Colonic mucosa (tissue), 4 donors: ENCODE results near the gene NFE2L3. TPM values are rescaled to one million over a fixed set of nuclear protein-coding genes. Genes with fewer than 3 reads are reported as not detected.

Experiments used
- DNase-seq: peaks from one replicate; pipeline ENCODE4 v3.0.0-alpha.2; 2020
- H3K27ac ChIP-seq: fragments of 200-600 bp; one replicate; pipeline ENCODE4 v1.8.0; 2021
- H3K27me3 ChIP-seq: fragments of 200-600 bp; one replicate; pipeline ENCODE4 v1.8.0; 2021
- H3K36me3 ChIP-seq: fragments of 200-600 bp; one replicate; pipeline ENCODE4 v1.8.0; 2021
- H3K4me1 ChIP-seq: fragments of 200-600 bp; one replicate; pipeline ENCODE4 v1.8.0; 2021; ENCODE audit warnings: mild to moderate bottlenecking
- H3K4me3 ChIP-seq: fragments of 200-600 bp; one replicate; pipeline ENCODE4 v1.8.0; 2021
- H3K9ac ChIP-seq, 2 donors: one replicate each; pipeline ENCODE4 v1.7.0; 2013; ENCODE audit warnings: control low read depth in 2 of 2, low read depth in 2 of 2, low read length in 2 of 2
- H3K9me3 ChIP-seq: fragments of 200-600 bp; one replicate; pipeline ENCODE4 v1.8.0; 2021
- intact Hi-C: fragments of 100-400 bp; cut with DNase I; formaldehyde crosslinking; loops from one replicate; pipeline ENCODE4 v1.14.1; 2022
- total RNA-seq, 2 donors: library from RNA; stranded (reverse); fragmentation: NEBNext Ultra II Directional in 1 of 2; extraction: Animal tissue kit (Norgen Biotek cat#: 25700) in 1 of 2; gene quantifications; one replicate each; pipeline ENCODE4 v1.2.1, GENCODE V29; 2021
- TF ChIP-seq, protein P1 (sequence below): fragments of 200-600 bp; IDR thresholded peaks from one replicate; pipeline ENCODE4 v1.8.0; 2022; ENCODE audit warnings: antibody characterized with exemption, mild to moderate bottlenecking
- donor health status: healthy.
- donor health status: DM: no; HTN: no; CAD: no.
- donor health status: DM: no; HTN: no; CAD: no.

NFE2L3 gene
- total RNA-seq, 2 donors from 2014 or later, result 12.0 to 13.0 TPM

- H3K27ac ChIP-seq, result no peak overlapping the region
- no peak overlapping the region for H3K9ac ChIP-seq
- H3K4me3 ChIP-seq, result no peak overlapping the region
- no peaks in the 10 kb centered on the region for H3K4me1 ChIP-seq
- no peak for DNase-seq
- TF ChIP-seq, protein P1, sequence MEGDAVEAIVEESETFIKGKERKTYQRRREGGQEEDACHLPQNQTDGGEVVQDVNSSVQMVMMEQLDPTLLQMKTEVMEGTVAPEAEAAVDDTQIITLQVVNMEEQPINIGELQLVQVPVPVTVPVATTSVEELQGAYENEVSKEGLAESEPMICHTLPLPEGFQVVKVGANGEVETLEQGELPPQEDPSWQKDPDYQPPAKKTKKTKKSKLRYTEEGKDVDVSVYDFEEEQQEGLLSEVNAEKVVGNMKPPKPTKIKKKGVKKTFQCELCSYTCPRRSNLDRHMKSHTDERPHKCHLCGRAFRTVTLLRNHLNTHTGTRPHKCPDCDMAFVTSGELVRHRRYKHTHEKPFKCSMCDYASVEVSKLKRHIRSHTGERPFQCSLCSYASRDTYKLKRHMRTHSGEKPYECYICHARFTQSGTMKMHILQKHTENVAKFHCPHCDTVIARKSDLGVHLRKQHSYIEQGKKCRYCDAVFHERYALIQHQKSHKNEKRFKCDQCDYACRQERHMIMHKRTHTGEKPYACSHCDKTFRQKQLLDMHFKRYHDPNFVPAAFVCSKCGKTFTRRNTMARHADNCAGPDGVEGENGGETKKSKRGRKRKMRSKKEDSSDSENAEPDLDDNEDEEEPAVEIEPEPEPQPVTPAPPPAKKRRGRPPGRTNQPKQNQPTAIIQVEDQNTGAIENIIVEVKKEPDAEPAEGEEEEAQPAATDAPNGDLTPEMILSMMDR, result no peak
- no peaks in the 10 kb centered on the region for H3K9me3 ChIP-seq
- H3K27me3 ChIP-seq, result no peaks in the 10 kb centered on the region
- intact Hi-C loops, result no loop called here
- H3K36me3 ChIP-seq, result no peaks in the 10 kb centered on the region
Observed at GRCh38 chr7:26131056-26131589, 20.9 kb upstream of the NFE2L3 start.

GRCh38 chr7:26135076-26135475 is 16.9 kb upstream of the NFE2L3 start:
- no peak overlapping the region for H3K4me3 ChIP-seq
- no peak overlapping the region for H3K27ac ChIP-seq
- intact Hi-C loops, result no loop called here
- no peaks in the 10 kb centered on the region for H3K27me3 ChIP-seq
- TF ChIP-seq, protein P1, result no peak
- H3K9me3 ChIP-seq, result no peaks in the 10 kb centered on the region
- DNase-seq, result no peak
- no peaks in the 10 kb centered on the region for H3K36me3 ChIP-seq
- H3K4me1 ChIP-seq, result no peaks in the 10 kb centered on the region
- H3K9ac ChIP-seq, result no peak overlapping the region

GRCh38 chr7:26135551-26135950 is 16.4 kb upstream of the NFE2L3 start:
- no peak for DNase-seq
- H3K27me3 ChIP-seq, result no peaks in the 10 kb centered on the region
- intact Hi-C loops, result no loop called here
- no peaks in the 10 kb centered on the region for H3K9me3 ChIP-seq
- H3K27ac ChIP-seq, result no peak overlapping the region
- H3K36me3 ChIP-seq, result no peaks in the 10 kb centered on the region
- no peak overlapping the region for H3K9ac ChIP-seq
- no peak overlapping the region for H3K4me3 ChIP-seq
- TF ChIP-seq, protein P1, result no peak
- H3K4me1 ChIP-seq, result no peaks in the 10 kb centered on the region

DNA sequence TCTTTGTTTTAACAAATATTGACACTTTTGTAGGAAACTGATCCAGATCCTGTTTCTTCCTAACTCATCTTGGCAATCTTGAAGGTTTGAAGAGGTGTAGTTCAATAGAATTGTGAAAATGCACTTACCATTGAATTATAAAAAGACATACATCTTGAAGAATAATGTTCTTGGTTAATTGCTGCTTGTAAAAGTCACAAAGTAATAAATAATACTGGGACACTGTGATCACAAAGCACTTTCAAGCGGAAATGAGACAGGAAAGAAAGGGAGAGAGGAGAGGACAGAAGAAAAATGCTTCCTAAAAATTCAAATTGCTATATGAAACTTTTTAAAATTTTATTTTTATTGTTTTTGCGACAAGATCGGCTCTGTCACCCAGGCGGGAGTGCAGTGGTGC is 15.2 kb upstream of the NFE2L3 start:
- Histone ChIP-seq H3K9ac (no peak overlapping the region), H3K9me3 (no peaks in the 10 kb centered on the region), H3K36me3 (no peaks in the 10 kb centered on the region), H3K4me3 (no peak overlapping the region), H3K27ac (no peak overlapping the region), H3K27me3 (no peaks in the 10 kb centered on the region), H3K4me1 (no peaks in the 10 kb centered on the region)
- TF ChIP-seq, protein P1, result no peak
- intact Hi-C loops, result no loop called here
- no peak for DNase-seq

DNA sequence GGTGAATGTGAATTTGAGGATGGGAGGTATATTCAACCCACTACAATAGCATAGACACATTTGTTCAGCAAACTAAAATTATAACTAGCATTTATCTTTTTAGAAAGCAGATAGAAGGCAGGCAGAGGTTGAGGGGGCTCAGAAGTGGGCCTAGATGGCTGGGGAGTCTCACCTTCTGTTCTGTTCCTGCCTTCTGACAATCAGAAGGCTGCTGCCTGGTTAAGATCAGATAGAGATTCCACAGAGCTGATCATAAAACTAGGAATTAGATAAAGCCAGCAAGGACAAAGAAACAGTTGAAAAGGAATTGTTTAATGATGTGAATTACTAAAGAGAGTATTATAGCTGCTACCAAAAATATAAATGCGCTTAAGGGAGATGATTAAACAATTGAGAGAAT is 11.6 kb upstream of the NFE2L3 start:
- TF ChIP-seq, protein P1, result no peak
- no peaks in the 10 kb centered on the region for H3K4me1 ChIP-seq
- H3K9ac ChIP-seq, result no peak overlapping the region
- H3K9me3 ChIP-seq, result no peaks in the 10 kb centered on the region
- H3K27me3 ChIP-seq, result no peaks in the 10 kb centered on the region
- intact Hi-C loops, result no loop called here
- H3K36me3 ChIP-seq, result no peaks in the 10 kb centered on the region
- DNase-seq, result no peak
- no peak overlapping the region for H3K4me3 ChIP-seq
- no peak overlapping the region for H3K27ac ChIP-seq
